ENCODE data around the gene PIGU.

DNA sequence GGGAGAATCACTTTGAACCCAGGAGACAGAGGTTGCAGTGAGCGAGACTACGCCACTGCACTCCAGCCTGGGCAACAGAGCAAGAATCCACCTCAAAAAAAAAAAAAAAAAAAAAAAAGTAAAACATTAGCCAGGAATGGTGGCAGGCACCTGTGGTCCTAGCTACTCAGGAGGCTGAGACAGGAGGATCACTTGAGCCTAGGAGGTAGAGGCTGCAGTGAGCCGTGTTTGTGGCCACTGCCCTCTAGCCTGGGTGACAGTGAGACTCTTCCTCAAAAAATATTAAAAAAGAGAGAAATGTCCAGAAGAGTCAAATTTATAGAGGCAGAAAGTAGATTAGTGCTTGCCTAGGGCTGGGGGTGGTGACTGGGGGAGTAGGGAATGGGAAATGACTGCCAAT is 6.8 kb upstream of the PIGU start:
- TF ChIP-seq EZH2 (IDR thresholded peaks at IDR 0.05; ENCODE audit: low read depth), result no peak
- TF ChIP-seq, protein P1, sequence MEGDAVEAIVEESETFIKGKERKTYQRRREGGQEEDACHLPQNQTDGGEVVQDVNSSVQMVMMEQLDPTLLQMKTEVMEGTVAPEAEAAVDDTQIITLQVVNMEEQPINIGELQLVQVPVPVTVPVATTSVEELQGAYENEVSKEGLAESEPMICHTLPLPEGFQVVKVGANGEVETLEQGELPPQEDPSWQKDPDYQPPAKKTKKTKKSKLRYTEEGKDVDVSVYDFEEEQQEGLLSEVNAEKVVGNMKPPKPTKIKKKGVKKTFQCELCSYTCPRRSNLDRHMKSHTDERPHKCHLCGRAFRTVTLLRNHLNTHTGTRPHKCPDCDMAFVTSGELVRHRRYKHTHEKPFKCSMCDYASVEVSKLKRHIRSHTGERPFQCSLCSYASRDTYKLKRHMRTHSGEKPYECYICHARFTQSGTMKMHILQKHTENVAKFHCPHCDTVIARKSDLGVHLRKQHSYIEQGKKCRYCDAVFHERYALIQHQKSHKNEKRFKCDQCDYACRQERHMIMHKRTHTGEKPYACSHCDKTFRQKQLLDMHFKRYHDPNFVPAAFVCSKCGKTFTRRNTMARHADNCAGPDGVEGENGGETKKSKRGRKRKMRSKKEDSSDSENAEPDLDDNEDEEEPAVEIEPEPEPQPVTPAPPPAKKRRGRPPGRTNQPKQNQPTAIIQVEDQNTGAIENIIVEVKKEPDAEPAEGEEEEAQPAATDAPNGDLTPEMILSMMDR (conservative IDR thresholded peaks at IDR 0.05), result no peak
